SK-N-SH treated with all-trans-retinoic acid at 6 μM for 48 hours (cell line): ENCODE data around the gene MARVELD1.
A peak's percentile ranks its signal among the peaks of the same experiment; 100 is the strongest.
"Not testable (repeated sequence)": the region's sequence is repeated elsewhere in the genome, so short reads cannot be mapped to it uniquely, and the experiment has no call there.

ENCODE experiments used
- ATAC-seq: fragments of 200-7000 bp; cut with Tn5 transposase; 3 replicates; pipeline ENCODE4 v1.9.1; 2020; ENCODE audit warnings: mild to moderate bottlenecking, moderate library complexity
- ARNTL ChIP-seq: fragments of 450-650 bp; formaldehyde crosslinking; IDR thresholded peaks from 2 replicates; pipeline ENCODE4 v1.5.0; 2020; ENCODE audit warnings: low read depth, mild to moderate bottlenecking, moderate library complexity, borderline replicate concordance
- BACH2 ChIP-seq: fragments of 250-450 bp; sonication (Bioruptor Pico); IDR thresholded peaks from 2 replicates; pipeline ENCODE4 v1.9.0; 2021; ENCODE audit warnings: mild to moderate bottlenecking, borderline replicate concordance
- CREB5 ChIP-seq: fragments of 250-450 bp; sonication (Bioruptor Pico); IDR thresholded peaks from 2 replicates; pipeline ENCODE4 v1.5.1; 2020; ENCODE audit warnings: low read depth, mild to moderate bottlenecking, moderate library complexity
- CSRNP3 ChIP-seq: fragments of 250-450 bp; sonication (Bioruptor Pico); IDR thresholded peaks from 2 replicates; pipeline ENCODE4 v1.5.1; 2021; ENCODE audit warnings: mild to moderate bottlenecking, moderate library complexity
- ESRRG ChIP-seq: fragments of 250-450 bp; sonication (Bioruptor Pico); IDR thresholded peaks from 2 replicates; pipeline ENCODE4 v1.6.1; 2021; ENCODE audit warnings: mild to moderate bottlenecking
- GLIS3 ChIP-seq: fragments of 250-450 bp; sonication (Bioruptor Pico); IDR thresholded peaks from 2 replicates; pipeline ENCODE4 v1.5.0; 2020; ENCODE audit warnings: mild to moderate bottlenecking, moderate library complexity
- ISL1 ChIP-seq: fragments of 250-450 bp; sonication (Bioruptor Pico); IDR thresholded peaks from 2 replicates; pipeline ENCODE4 v2.1.2; 2022; ENCODE audit warnings: mild to moderate bottlenecking, moderate library complexity
- OSR1 ChIP-seq: fragments of 250-450 bp; sonication (Bioruptor Pico); IDR thresholded peaks from 2 replicates; pipeline ENCODE4 v1.8.0; 2022; ENCODE audit warnings: moderate library complexity, mild to moderate bottlenecking, inconsistent platforms
- POU6F1 ChIP-seq: fragments of 250-450 bp; sonication (Bioruptor Pico); IDR thresholded peaks from 2 replicates; pipeline ENCODE4 v1.8.0; 2021; ENCODE audit warnings: low read depth, mild to moderate bottlenecking, moderate library complexity, borderline replicate concordance
- PPARA ChIP-seq: fragments of 250-450 bp; sonication (Bioruptor Pico); IDR thresholded peaks from 2 replicates; pipeline ENCODE4 v1.5.0; 2020; ENCODE audit warnings: mild to moderate bottlenecking, borderline replicate concordance
- RARB ChIP-seq: fragments of 250-450 bp; sonication (Bioruptor Pico); IDR thresholded peaks from 2 replicates; pipeline ENCODE4 v1.8.0; 2021; ENCODE audit warnings: mild to moderate bottlenecking, moderate library complexity
- TCF4 ChIP-seq: fragments of 250-450 bp; sonication (Bioruptor Pico); IDR thresholded peaks from 2 replicates; pipeline ENCODE4 v1.8.0; 2021; ENCODE audit warnings: mild to moderate bottlenecking, moderate library complexity, borderline replicate concordance
- TOX ChIP-seq: fragments of 250-450 bp; sonication (Bioruptor Pico); IDR thresholded peaks from 2 replicates; pipeline ENCODE4 v1.8.0; 2021; ENCODE audit warnings: mild to moderate bottlenecking, moderate library complexity, borderline replicate concordance
- ZC3H10 ChIP-seq: fragments of 250-450 bp; sonication (Bioruptor Pico); IDR thresholded peaks from 2 replicates; pipeline ENCODE4 v1.5.1; 2021; ENCODE audit warnings: mild to moderate bottlenecking, moderate library complexity
- ZFP3 ChIP-seq: fragments of 250-450 bp; sonication (Bioruptor Pico); IDR thresholded peaks from 2 replicates; pipeline ENCODE4 v1.5.0; 2020; ENCODE audit warnings: mild to moderate bottlenecking, moderate library complexity
- ZFP30 ChIP-seq: fragments of 450-650 bp; formaldehyde crosslinking; IDR thresholded peaks from 2 replicates; pipeline ENCODE4 v1.5.0; 2022; ENCODE audit warnings: mild to moderate bottlenecking, moderate library complexity
- ZNF565 ChIP-seq: fragments of 450-650 bp; formaldehyde crosslinking; conservative IDR thresholded peaks from 2 replicates; pipeline ENCODE4 v1.5.0; 2020; ENCODE audit warnings: low read depth, mild to moderate bottlenecking, moderate library complexity
- ZNF8 ChIP-seq: fragments of 450-650 bp; formaldehyde crosslinking; IDR thresholded peaks from 2 replicates; pipeline ENCODE4 v1.5.0; 2020; ENCODE audit warnings: mild to moderate bottlenecking, moderate library complexity

Gene MARVELD1

GRCh38 chr10:97690133-97690532 lies 23.4 kb upstream of the MARVELD1 start:
- ATAC-seq: no peak
- TF ChIP-seq ZFP3 (no peak), GLIS3 (CRISPR knock-in tag) (no peak), ISL1 (CRISPR knock-in tag) (no peak), ESRRG (no peak), CREB5 (CRISPR knock-in tag) (no peak), PPARA (CRISPR knock-in tag) (no peak), ZNF8 (CRISPR knock-in tag) (no peak), TOX (CRISPR knock-in tag) (no peak), ZFP30 (CRISPR knock-in tag) (no peak), ZC3H10 (CRISPR knock-in tag) (no peak), CSRNP3 (CRISPR knock-in tag) (no peak), ARNTL (CRISPR knock-in tag) (no peak), ZNF565 (no peak), BACH2 (CRISPR knock-in tag) (no peak), RARB (CRISPR knock-in tag) (no peak)

GRCh38 chr10:97698072-97698655 lies 15.4 kb upstream of the MARVELD1 start:
- not testable (repeated sequence) for ATAC-seq

- peak; percentile 99 for ATAC-seq
- TF ChIP-seq POU6F1: no peak
These were observed 12.0 kb upstream of the MARVELD1 start for GRCh38 chr10:97701438-97702069.

GRCh38 chr10:97703398-97704067 lies 10.0 kb upstream of the MARVELD1 start:
- no peak for ATAC-seq
- TF ChIP-seq TCF4 (CRISPR knock-in tag) (no peak), OSR1 (CRISPR knock-in tag) (no peak), ESRRG (no peak), BACH2 (CRISPR knock-in tag) (no peak), ISL1 (CRISPR knock-in tag) (no peak), POU6F1 (no peak), ZNF565 (no peak), GLIS3 (CRISPR knock-in tag) (no peak), ARNTL (CRISPR knock-in tag) (no peak), ZC3H10 (CRISPR knock-in tag) (no peak)

- TF ChIP-seq ISL1 (CRISPR knock-in tag) (no peak), TCF4 (CRISPR knock-in tag) (no peak), ZNF8 (CRISPR knock-in tag) (no peak), GLIS3 (CRISPR knock-in tag) (no peak), PPARA (CRISPR knock-in tag) (no peak), ZNF565 (no peak), ZC3H10 (CRISPR knock-in tag) (no peak), CREB5 (CRISPR knock-in tag) (no peak)
- no peak for ATAC-seq
These were observed 9.2 kb upstream of the MARVELD1 start for GRCh38 chr10:97704341-97704740.
